Stimulated activated naive CD8-positive, alpha-beta T cell treated with anti-CD3 and anti-CD28 coated beads, Interleukin-15, Interleukin-2, amounts not matched to agents 100 ng/mL and 50 ng/mL, for 24 hours (primary cell): ENCODE data around the gene POLR3G.
A peak's percentile ranks its signal among the peaks of the same experiment; 100 is the strongest.

Experiments used
- H3K27ac Mint-ChIP-seq: one replicate; pipeline ENCODE4 v1.8.0; 2021; ENCODE audit warnings: mild to moderate bottlenecking, mixed read lengths
- H3K27me3 Mint-ChIP-seq: one replicate; pipeline ENCODE4 v1.8.0; 2021; ENCODE audit warnings: mixed read lengths
- H3K36me3 Mint-ChIP-seq: one replicate; pipeline ENCODE4 v1.8.0; 2021; ENCODE audit warnings: low read depth, mixed read lengths
- H3K4me1 Mint-ChIP-seq: one replicate; pipeline ENCODE4 v1.8.0; 2021; ENCODE audit warnings: low read depth, mixed read lengths
- H3K4me3 Mint-ChIP-seq: one replicate; pipeline ENCODE4 v1.8.0; 2021; ENCODE audit warnings: mild to moderate bottlenecking, mixed read lengths
- H3K9me3 Mint-ChIP-seq: one replicate; pipeline ENCODE4 v1.8.0; 2021; ENCODE audit warnings: mixed read lengths

POLR3G gene

DNA sequence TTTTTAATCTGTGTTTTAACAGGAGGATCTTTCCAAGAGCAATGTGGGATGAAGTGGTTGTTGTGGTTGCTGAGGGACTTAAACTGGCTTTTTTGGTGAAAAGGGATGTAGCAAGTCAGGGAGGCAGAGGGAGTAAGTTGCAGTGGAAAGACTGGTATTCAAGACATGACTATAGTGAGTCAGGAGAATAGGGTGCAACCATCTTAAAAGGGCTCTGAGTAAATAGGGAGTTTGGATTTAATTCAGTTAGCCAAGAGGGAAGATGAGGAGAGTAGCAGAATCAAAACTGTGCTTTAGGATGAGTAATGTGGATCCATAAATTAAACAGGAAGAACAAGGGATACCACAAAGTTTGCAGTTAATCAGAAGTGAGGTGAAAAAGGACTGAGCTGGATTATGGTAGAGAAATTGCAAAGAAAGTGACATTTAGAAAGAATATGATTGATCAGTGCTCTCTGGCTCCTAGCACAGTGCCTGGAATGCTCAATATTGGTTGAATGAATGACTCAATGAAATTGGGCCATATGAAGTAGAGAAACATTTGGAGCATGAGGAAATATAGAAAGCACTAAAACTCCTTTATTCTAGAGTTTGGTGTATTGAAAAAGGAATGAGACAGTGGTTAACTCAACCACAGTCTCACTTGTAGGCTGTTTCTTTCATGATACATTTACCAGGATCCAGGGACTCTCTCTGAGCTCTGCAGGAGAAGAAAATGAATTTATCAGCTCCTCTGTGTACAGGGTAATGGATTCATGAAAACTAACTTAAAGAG, 5.1 kb downstream of the POLR3G start:
- H3K4me1 Mint-ChIP-seq = peaks cover 23% of the 10 kb centered on the region
- peaks cover 28% of the 10 kb centered on the region for H3K36me3 Mint-ChIP-seq
- H3K9me3 Mint-ChIP-seq = no peaks in the 10 kb centered on the region
- H3K27ac Mint-ChIP-seq = no peak overlapping the region
- H3K27me3 Mint-ChIP-seq = no peaks in the 10 kb centered on the region
- no peak overlapping the region for H3K4me3 Mint-ChIP-seq

DNA sequence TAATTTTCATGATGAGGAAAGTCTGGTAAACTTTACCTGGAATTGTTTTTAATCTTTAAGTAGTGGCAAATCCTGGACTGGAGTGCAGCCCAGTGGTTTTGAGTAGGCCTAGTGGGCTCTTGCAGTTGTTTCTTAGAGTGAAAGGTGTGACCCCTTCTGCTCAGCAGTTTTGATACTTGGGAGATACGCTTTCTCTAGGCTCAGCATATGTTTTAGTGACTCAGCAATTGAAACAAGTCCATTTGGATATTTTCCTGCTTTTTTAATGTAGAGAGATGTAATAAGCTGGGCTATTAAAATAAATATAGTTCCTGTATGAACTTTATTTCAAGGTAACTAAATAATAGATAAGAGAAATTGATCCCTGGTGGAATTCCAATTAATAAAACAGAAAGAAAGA, 6.0 kb downstream of the POLR3G start:
- H3K27ac Mint-ChIP-seq = no peak overlapping the region
- H3K4me1 Mint-ChIP-seq = peaks cover 14% of the 10 kb centered on the region
- H3K9me3 Mint-ChIP-seq = no peaks in the 10 kb centered on the region
- no peak overlapping the region for H3K4me3 Mint-ChIP-seq
- H3K27me3 Mint-ChIP-seq = no peaks in the 10 kb centered on the region
- H3K36me3 Mint-ChIP-seq = peaks cover 35% of the 10 kb centered on the region

- no peaks in the 10 kb centered on the region for H3K4me1 Mint-ChIP-seq
- H3K36me3 Mint-ChIP-seq = peaks cover 31% of the 10 kb centered on the region
- H3K27ac Mint-ChIP-seq = no peak overlapping the region
- no peaks in the 10 kb centered on the region for H3K9me3 Mint-ChIP-seq
- no peak overlapping the region for H3K4me3 Mint-ChIP-seq
- no peaks in the 10 kb centered on the region for H3K27me3 Mint-ChIP-seq
Measured at GRCh38 chr5:90483206-90483605, 8.5 kb downstream of the POLR3G start.

GRCh38 chr5:90484540-90484939, 9.9 kb downstream of the POLR3G start:
- H3K36me3 Mint-ChIP-seq = peaks cover 31% of the 10 kb centered on the region
- no peaks in the 10 kb centered on the region for H3K4me1 Mint-ChIP-seq
- no peaks in the 10 kb centered on the region for H3K9me3 Mint-ChIP-seq
- H3K27ac Mint-ChIP-seq = no peak overlapping the region
- no peaks in the 10 kb centered on the region for H3K27me3 Mint-ChIP-seq
- H3K4me3 Mint-ChIP-seq = no peak overlapping the region

GRCh38 chr5:90488791-90489190, 14.1 kb downstream of the POLR3G start:
- H3K27me3 Mint-ChIP-seq = no peaks in the 10 kb centered on the region
- H3K36me3 Mint-ChIP-seq = peaks cover 28% of the 10 kb centered on the region
- no peak overlapping the region for H3K27ac Mint-ChIP-seq
- H3K9me3 Mint-ChIP-seq = no peaks in the 10 kb centered on the region
- H3K4me1 Mint-ChIP-seq = no peaks in the 10 kb centered on the region
- H3K4me3 Mint-ChIP-seq = no peak overlapping the region

GRCh38 chr5:90494043-90494442, 19.4 kb downstream of the POLR3G start:
- no peaks in the 10 kb centered on the region for H3K4me1 Mint-ChIP-seq
- peaks cover 3% of the 10 kb centered on the region for H3K9me3 Mint-ChIP-seq
- no peak overlapping the region for H3K27ac Mint-ChIP-seq

DNA sequence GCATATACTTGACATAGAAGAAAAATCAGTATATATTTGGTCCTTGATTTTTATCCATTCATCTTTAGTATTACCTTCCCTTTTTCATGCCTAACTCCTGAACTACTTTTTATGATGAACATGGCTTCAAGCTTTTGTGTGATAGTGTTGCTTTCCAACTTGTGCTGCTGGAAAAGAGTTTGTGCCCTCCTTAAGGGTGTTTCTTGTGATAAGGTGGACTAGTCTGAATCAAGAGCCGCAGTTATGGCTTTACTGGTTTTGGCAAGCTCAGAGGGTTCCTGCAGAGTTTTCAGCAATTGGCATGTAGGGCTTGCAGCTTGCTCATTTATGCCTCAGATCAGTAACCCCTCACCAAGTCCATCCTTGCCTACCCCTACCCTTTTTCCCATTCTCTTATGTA, 20.5 kb downstream of the POLR3G start:
- Mint-ChIP-seq H3K27ac (no peak overlapping the region), H3K4me3 (no peak overlapping the region), H3K36me3 (peaks cover 47% of the 10 kb centered on the region), H3K9me3 (peaks cover 3% of the 10 kb centered on the region), H3K4me1 (no peaks in the 10 kb centered on the region), H3K27me3 (no peaks in the 10 kb centered on the region)

More at GRCh38 chr5:90494043-90494442, 19.4 kb downstream of the POLR3G start:
- no peaks in the 10 kb centered on the region for H3K27me3 Mint-ChIP-seq
- peaks cover 40% of the 10 kb centered on the region for H3K36me3 Mint-ChIP-seq
- no peak overlapping the region for H3K4me3 Mint-ChIP-seq

- Mint-ChIP-seq H3K9me3 (no peaks in the 10 kb centered on the region), H3K27ac (no peak overlapping the region)
Measured at GRCh38 chr5:90503596-90503995, 28.9 kb downstream of the POLR3G start.

GRCh38 chr5:90504743-90505142, 30.1 kb downstream of the POLR3G start:
- H3K27ac Mint-ChIP-seq = no peak overlapping the region
- H3K4me3 Mint-ChIP-seq = no peak overlapping the region
- no peaks in the 10 kb centered on the region for H3K9me3 Mint-ChIP-seq
- H3K27me3 Mint-ChIP-seq = no peaks in the 10 kb centered on the region
- H3K4me1 Mint-ChIP-seq = no peaks in the 10 kb centered on the region
- peaks cover 46% of the 10 kb centered on the region for H3K36me3 Mint-ChIP-seq

More at GRCh38 chr5:90503596-90503995, 28.9 kb downstream of the POLR3G start:
- Mint-ChIP-seq H3K27me3 (no peaks in the 10 kb centered on the region), H3K4me1 (no peaks in the 10 kb centered on the region), H3K36me3 (peaks cover 47% of the 10 kb centered on the region), H3K4me3 (no peak overlapping the region)

DNA sequence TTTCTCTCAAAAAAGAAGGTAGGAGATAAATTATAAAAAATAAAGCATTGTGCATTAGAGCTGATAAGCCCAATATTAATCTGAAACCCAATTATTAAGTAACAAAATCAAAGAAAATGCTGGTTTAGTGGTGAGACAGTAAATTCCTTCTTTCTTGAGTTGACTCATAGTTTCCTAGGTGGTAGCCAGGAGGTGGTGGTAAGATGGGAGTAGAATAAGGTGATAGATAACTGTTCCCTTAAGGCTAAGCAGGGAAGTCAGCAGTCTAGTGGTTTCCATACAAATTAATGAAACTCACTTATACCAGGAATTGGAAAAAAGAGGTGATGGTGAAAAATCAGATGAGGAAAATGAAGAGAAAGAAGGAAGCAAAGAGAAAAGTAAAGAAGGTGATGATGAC, 31.6 kb downstream of the POLR3G start:
- no peak overlapping the region for H3K4me3 Mint-ChIP-seq
- no peaks in the 10 kb centered on the region for H3K9me3 Mint-ChIP-seq
- H3K27me3 Mint-ChIP-seq = no peaks in the 10 kb centered on the region
- peaks cover 39% of the 10 kb centered on the region for H3K36me3 Mint-ChIP-seq
- H3K4me1 Mint-ChIP-seq = no peaks in the 10 kb centered on the region
- no peak overlapping the region for H3K27ac Mint-ChIP-seq

GRCh38 chr5:90510438-90510837, 35.8 kb downstream of the POLR3G start:
- Mint-ChIP-seq H3K27ac (no peak overlapping the region), H3K9me3 (no peaks in the 10 kb centered on the region), H3K4me3 (no peak overlapping the region), H3K27me3 (no peaks in the 10 kb centered on the region), H3K36me3 (peaks cover 46% of the 10 kb centered on the region), H3K4me1 (no peaks in the 10 kb centered on the region)

- Mint-ChIP-seq H3K27ac (no peak overlapping the region), H3K36me3 (peaks cover 32% of the 10 kb centered on the region), H3K27me3 (no peaks in the 10 kb centered on the region), H3K4me1 (peaks cover 9% of the 10 kb centered on the region), H3K4me3 (no peak overlapping the region), H3K9me3 (no peaks in the 10 kb centered on the region)
Measured at GRCh38 chr5:90514520-90514919, 39.9 kb downstream of the POLR3G start.

- Mint-ChIP-seq H3K27ac (no peak overlapping the region), H3K27me3 (no peaks in the 10 kb centered on the region), H3K36me3 (peaks cover 52% of the 10 kb centered on the region), H3K4me3 (no peak overlapping the region), H3K4me1 (peaks cover 9% of the 10 kb centered on the region), H3K9me3 (no peaks in the 10 kb centered on the region)
Measured at GRCh38 chr5:90518661-90519060, 44.0 kb downstream of the POLR3G start.

DNA sequence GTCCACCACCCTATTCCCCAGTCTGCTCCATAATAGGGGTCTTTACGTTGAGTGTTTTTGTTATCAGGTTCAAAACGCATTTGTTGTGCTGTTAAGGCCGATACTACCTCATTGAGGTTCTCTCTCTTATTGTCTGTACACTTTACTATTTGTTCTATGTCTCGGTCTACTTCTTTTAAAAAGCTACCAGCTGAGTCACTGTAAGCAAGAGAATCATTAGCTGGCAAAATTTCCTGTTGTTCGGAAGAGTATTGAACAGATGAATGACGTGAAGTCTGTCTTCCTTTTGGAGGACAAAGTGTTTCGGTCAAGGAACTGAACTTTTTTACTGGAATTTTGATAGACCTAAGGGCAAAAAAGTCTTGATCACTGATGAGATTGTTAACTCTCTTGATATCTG, 44.4 kb downstream of the POLR3G start:
- peaks cover 56% of the 10 kb centered on the region for H3K36me3 Mint-ChIP-seq
- H3K4me3 Mint-ChIP-seq = no peak overlapping the region
- H3K27me3 Mint-ChIP-seq = no peaks in the 10 kb centered on the region
- H3K4me1 Mint-ChIP-seq = peaks cover 9% of the 10 kb centered on the region
- no peaks in the 10 kb centered on the region for H3K9me3 Mint-ChIP-seq
- H3K27ac Mint-ChIP-seq = no peak overlapping the region

GRCh38 chr5:90528601-90529193, 54.0 kb downstream of the POLR3G start:
- Mint-ChIP-seq H3K4me1 (peaks cover 32% of the 10 kb centered on the region), H3K4me3 (peak overlapping the region; percentile 97), H3K9me3 (no peaks in the 10 kb centered on the region), H3K27ac (peak overlapping the region; percentile 81), H3K27me3 (peaks cover 7% of the 10 kb centered on the region), H3K36me3 (peaks cover 14% of the 10 kb centered on the region)
